K562 (cell line): Measurements from ENCODE around the gene VWA7. TPM values are rescaled to one million over a fixed set of nuclear protein-coding genes. Genes with fewer than 3 reads are reported as not detected.
A peak's percentile ranks its signal among the peaks of the same experiment; 100 is the strongest.

ENCODE experiments used
- DLX4 ChIP-seq: fragments of 250-450 bp; sonication (Bioruptor Pico); IDR thresholded peaks from 2 replicates; pipeline ENCODE4 v1.6.1; 2021; ENCODE audit warnings: mild to moderate bottlenecking
- FOXP1 ChIP-seq: sonication (generic); formaldehyde crosslinking; IDR thresholded peaks from 2 replicates; pipeline ENCODE4 v1.8.0; 2022; ENCODE audit warnings: mild to moderate bottlenecking, missing genetic modification reagents
- HCFC1 ChIP-seq: IDR thresholded peaks from 2 replicates; pipeline ENCODE4 v1.6.1; 2012; ENCODE audit warnings: low read depth, low read length, improper control_type of control experiment
- JUND ChIP-seq, 2 experiments: IDR thresholded peaks; 2 replicates in 1 of 2; 3 replicates in 1 of 2; pipeline ENCODE4 v1.6.1; 2011; ENCODE audit warnings: borderline replicate concordance in 2 of 2, low read depth in 2 of 2, low read length in 2 of 2, improper control_type of control experiment in 1 of 2, missing biosample characterization in 1 of 2, missing genetic modification characterization in 1 of 2, missing genetic modification reagents in 1 of 2
- MAFF ChIP-seq: IDR thresholded peaks from 2 replicates; pipeline ENCODE4 v1.6.1; 2012; ENCODE audit warnings: low read length, improper control_type of control experiment
- MCM5 ChIP-seq: fragments of 450-650 bp; IDR thresholded peaks from 2 replicates; pipeline ENCODE4 v1.6.1; 2016; ENCODE audit warnings: low read depth
- MEF2A ChIP-seq: IDR thresholded peaks from 2 replicates; pipeline ENCODE4 v1.6.1; 2011; ENCODE audit warnings: low read depth, mild to moderate bottlenecking, low read length, moderate library complexity; ENCODE audit not compliant: control insufficient read depth
- NBN ChIP-seq: fragments of 450-650 bp; IDR thresholded peaks from 2 replicates; pipeline ENCODE4 v1.6.1; 2016; ENCODE audit warnings: low read depth, mild to moderate bottlenecking
- NFRKB ChIP-seq: fragments of 450-650 bp; IDR thresholded peaks from 2 replicates; pipeline ENCODE4 v1.6.1; 2016; ENCODE audit warnings: low read depth
- POLR2AphosphoS5 ChIP-seq: IDR thresholded peaks from 2 replicates; pipeline ENCODE4 v1.6.1; 2011; ENCODE audit warnings: mild to moderate bottlenecking, low read depth, low read length, moderate library complexity; ENCODE audit not compliant: control insufficient read depth, insufficient read depth
- PURB ChIP-seq: sonication (generic); formaldehyde crosslinking; IDR thresholded peaks from 2 replicates; pipeline ENCODE4 v1.9.0; 2021; ENCODE audit warnings: low read depth, mild to moderate bottlenecking, missing genetic modification reagents
- SMARCA5 ChIP-seq: fragments of 450-650 bp; IDR thresholded peaks from 2 replicates; pipeline ENCODE4 v1.6.1; 2016
- STAT5B ChIP-seq: fragments of 250-450 bp; sonication (Bioruptor Pico); IDR thresholded peaks from 2 replicates; pipeline ENCODE4 v1.8.0; 2021; ENCODE audit warnings: mild to moderate bottlenecking, inconsistent platforms
- TAF7 ChIP-seq: fragments of 450-650 bp; IDR thresholded peaks from 2 replicates; pipeline ENCODE4 v1.6.1; 2016; ENCODE audit warnings: missing genetic modification characterization, missing compliant biosample characterization
- TEAD1 ChIP-seq, 2 experiments: fragments of 450-650 bp in 1 of 2; sonication (generic) in 1 of 2; formaldehyde crosslinking; IDR thresholded peaks; 2 replicates each; pipeline versions ENCODE4 v1.4.0 to v1.8.0; 2020 to 2022; ENCODE audit warnings: mild to moderate bottlenecking in 2 of 2, missing genetic modification reagents in 1 of 2
- ZC3H11A ChIP-seq: IDR thresholded peaks from 2 replicates; pipeline ENCODE4 v1.6.1; 2012; ENCODE audit warnings: low read depth, low read length, improper control_type of control experiment
- ZNF655 ChIP-seq: fragments of 250-450 bp; sonication (Bioruptor Pico); IDR thresholded peaks from 2 replicates; pipeline ENCODE4 v1.5.0; 2021
- ZNF699 ChIP-seq: fragments of 250-450 bp; sonication (Bioruptor Pico); IDR thresholded peaks from 2 replicates; pipeline ENCODE4 v1.8.0; 2021; ENCODE audit warnings: mild to moderate bottlenecking, moderate library complexity; ENCODE audit not compliant: insufficient replicate concordance
- polyA plus RNA-seq, 8 experiments: library from polyadenylated mRNA; depleted of rRNA in 4 of 8; stranded (reverse) in 5 of 8; unstranded in 3 of 8; fragments of >200 nt; fragmentation: Nextera tagmentation in 2 of 8; fragmentation: Illumina TruSeq in 1 of 8; extraction: Ambion mirVana in 2 of 8; extraction: Trizol in 1 of 8; gene quantifications; 2 replicates each; pipeline versions ENCODE4 v1.2.1 to v1.2.3, GENCODE V29; 2011 to 2014; ENCODE audit warnings: inconsistent platforms in 1 of 8, missing spikeins in 1 of 8
- total RNA-seq, 7 experiments: library from RNA; depleted of rRNA in 6 of 7; stranded (reverse); fragments of >200 nt in 6 of 7; fragmentation: Illumina TruSeq in 2 of 7; extraction: Trizol in 2 of 7; gene quantifications; 2 replicates each; pipeline versions ENCODE4 v1.2.1 to v1.2.3, GENCODE V29; 2011 to 2021; ENCODE audit warnings: low replicate concordance in 1 of 7
- TF ChIP-seq, protein P1 (sequence below): fragments of 200-800 bp; sonication (Bioruptor generic); IDR thresholded peaks from 2 replicates; pipeline ENCODE4 v1.6.1; 2017; ENCODE audit warnings: missing genetic modification characterization, missing compliant biosample characterization
- TF ChIP-seq, protein P2 (sequence below): fragments of 250-450 bp; sonication (Bioruptor Pico); IDR thresholded peaks from 2 replicates; pipeline ENCODE4 v1.5.0; 2021; ENCODE audit warnings: mild to moderate bottlenecking, borderline replicate concordance
- TF ChIP-seq, protein P3 (sequence below), 3 experiments: fragments of 200-800 bp in 1 of 3; sonication (Bioruptor generic) in 1 of 3; sonication (generic) in 1 of 3; formaldehyde crosslinking in 1 of 3; IDR thresholded peaks; 2 replicates each; pipeline versions ENCODE4 v1.6.1 to v1.8.0; 2016 to 2022; ENCODE audit warnings: mild to moderate bottlenecking in 2 of 3, missing compliant biosample characterization in 2 of 3, missing genetic modification characterization in 2 of 3, missing genetic modification reagents in 1 of 3

The VWA7 gene
- total and polyA plus RNA-seq, 9 of the 15 experiments (the other 6 are each of a cell fraction or from before 2014, with no cell fraction given) = 0.18 to 2.9 (median 0.95) TPM

DNA sequence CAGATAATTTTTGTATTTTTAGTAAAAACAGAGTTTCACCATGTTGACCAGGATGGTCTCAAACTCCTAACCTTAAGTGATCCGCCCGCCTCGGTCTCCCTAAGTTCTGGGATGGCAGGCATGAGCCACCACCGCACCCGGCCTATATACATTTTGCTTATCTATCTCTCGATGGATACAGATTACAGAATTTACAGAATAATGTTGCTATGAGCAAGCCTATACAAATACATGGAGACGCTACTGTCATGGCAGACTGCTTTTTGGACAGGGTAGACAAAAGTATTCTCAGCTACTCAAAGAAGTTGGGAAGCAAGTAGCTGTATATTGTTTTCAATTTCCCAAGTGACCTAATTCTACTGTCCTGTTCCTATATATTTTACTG lies 36.3 kb upstream of the VWA7 start (continued):
- TF ChIP-seq, protein P1, sequence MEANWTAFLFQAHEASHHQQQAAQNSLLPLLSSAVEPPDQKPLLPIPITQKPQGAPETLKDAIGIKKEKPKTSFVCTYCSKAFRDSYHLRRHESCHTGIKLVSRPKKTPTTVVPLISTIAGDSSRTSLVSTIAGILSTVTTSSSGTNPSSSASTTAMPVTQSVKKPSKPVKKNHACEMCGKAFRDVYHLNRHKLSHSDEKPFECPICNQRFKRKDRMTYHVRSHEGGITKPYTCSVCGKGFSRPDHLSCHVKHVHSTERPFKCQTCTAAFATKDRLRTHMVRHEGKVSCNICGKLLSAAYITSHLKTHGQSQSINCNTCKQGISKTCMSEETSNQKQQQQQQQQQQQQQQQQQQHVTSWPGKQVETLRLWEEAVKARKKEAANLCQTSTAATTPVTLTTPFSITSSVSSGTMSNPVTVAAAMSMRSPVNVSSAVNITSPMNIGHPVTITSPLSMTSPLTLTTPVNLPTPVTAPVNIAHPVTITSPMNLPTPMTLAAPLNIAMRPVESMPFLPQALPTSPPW (CRISPR knock-in tag) = no peak
- no peak for TF ChIP-seq MEF2A
- no peak for TF ChIP-seq FOXP1 (CRISPR knock-in tag)
- no peak for TF ChIP-seq DLX4 (CRISPR knock-in tag)
- no peak; the same call in 1 of the 2 replicates for TF ChIP-seq NFRKB
- TF ChIP-seq NBN = no peak
- TF ChIP-seq, protein P2, sequence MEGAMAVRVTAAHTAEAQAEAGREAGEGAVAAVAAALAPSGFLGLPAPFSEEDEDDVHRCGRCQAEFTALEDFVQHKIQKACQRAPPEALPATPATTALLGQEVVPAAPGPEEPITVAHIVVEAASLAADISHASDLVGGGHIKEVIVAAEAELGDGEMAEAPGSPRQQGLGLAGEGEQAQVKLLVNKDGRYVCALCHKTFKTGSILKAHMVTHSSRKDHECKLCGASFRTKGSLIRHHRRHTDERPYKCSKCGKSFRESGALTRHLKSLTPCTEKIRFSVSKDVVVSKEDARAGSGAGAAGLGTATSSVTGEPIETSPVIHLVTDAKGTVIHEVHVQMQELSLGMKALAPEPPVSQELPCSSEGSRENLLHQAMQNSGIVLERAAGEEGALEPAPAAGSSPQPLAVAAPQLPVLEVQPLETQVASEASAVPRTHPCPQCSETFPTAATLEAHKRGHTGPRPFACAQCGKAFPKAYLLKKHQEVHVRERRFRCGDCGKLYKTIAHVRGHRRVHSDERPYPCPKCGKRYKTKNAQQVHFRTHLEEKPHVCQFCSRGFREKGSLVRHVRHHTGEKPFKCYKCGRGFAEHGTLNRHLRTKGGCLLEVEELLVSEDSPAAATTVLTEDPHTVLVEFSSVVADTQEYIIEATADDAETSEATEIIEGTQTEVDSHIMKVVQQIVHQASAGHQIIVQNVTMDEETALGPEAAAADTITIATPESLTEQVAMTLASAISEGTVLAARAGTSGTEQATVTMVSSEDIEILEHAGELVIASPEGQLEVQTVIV (CRISPR knock-in tag) = peak; percentile 15; the same call in 1 of the 2 replicates
- TF ChIP-seq HCFC1 = no peak
- TF ChIP-seq JUND (IDR thresholded peaks at IDR 0.05; ENCODE audit: borderline replicate concordance, low read depth, low read length) = no peak
- TF ChIP-seq JUND (tag; IDR thresholded peaks at IDR 0.05; ENCODE audit: borderline replicate concordance, low read depth, low read length) = no peak
- no peak for TF ChIP-seq SMARCA5
- no peak for TF ChIP-seq MCM5
- no peak; a peak in 1 of 4 replicates for TF ChIP-seq TEAD1 (CRISPR knock-in tag; IDR thresholded peaks at IDR 0.05)
- TF ChIP-seq ZNF655 (CRISPR knock-in tag) = no peak
- no peak for TF ChIP-seq TAF7 (tag)
- TF ChIP-seq, protein P3, sequence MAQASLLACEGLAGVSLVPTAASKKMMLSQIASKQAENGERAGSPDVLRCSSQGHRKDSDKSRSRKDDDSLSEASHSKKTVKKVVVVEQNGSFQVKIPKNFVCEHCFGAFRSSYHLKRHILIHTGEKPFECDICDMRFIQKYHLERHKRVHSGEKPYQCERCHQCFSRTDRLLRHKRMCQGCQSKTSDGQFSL (CRISPR knock-in tag; IDR thresholded peaks at IDR 0.05) = peak; percentile 47; the same call in 1 of the 2 replicates
- TF ChIP-seq, protein P3 (tag; IDR thresholded peaks at IDR 0.05) = peak; percentile 17 to 19; a peak in 1 of 4 replicates
- TF ChIP-seq ZC3H11A = no peak
- TF ChIP-seq ZNF699 (CRISPR knock-in tag) = no peak
- TF ChIP-seq MAFF = no peak
- no peak for TF ChIP-seq STAT5B (CRISPR knock-in tag)
- TF ChIP-seq POLR2AphosphoS5 = no peak
- TF ChIP-seq PURB = no peak
